Muscle layer of duodenum (tissue), 2 donors: ENCODE measurements around the gene TSHB.

Experiments
- H3K27ac ChIP-seq: one replicate; pipeline ENCODE4 v1.7.0; 2013; ENCODE audit warnings: mild to moderate bottlenecking, low read length
- H3K27me3 ChIP-seq: one replicate; pipeline ENCODE4 v1.7.0; 2013; ENCODE audit warnings: low read depth, mild to moderate bottlenecking, control low read depth, low read length
- H3K36me3 ChIP-seq, 2 donors: one replicate each; pipeline ENCODE4 v1.7.0; 2013; ENCODE audit warnings: low read length in 2 of 2, control low read depth in 1 of 2, mild to moderate bottlenecking in 1 of 2; ENCODE audit not compliant: insufficient read depth in 2 of 2, control insufficient read depth in 1 of 2
- H3K4me1 ChIP-seq, 2 donors: one replicate each; pipeline ENCODE4 v1.7.0; 2013; ENCODE audit warnings: low read length in 2 of 2, mild to moderate bottlenecking in 2 of 2, control low read depth in 1 of 2, moderate library complexity in 1 of 2; ENCODE audit not compliant: insufficient read depth in 2 of 2, control insufficient read depth in 1 of 2
- H3K4me3 ChIP-seq, 2 donors: one replicate each; pipeline ENCODE4 v1.7.0; 2013; ENCODE audit warnings: low read length in 2 of 2, low read depth in 1 of 2, mild to moderate bottlenecking in 1 of 2
- H3K9me3 ChIP-seq, 2 donors: one replicate each; pipeline ENCODE4 v1.7.0; 2013; ENCODE audit warnings: low read length in 2 of 2, control low read depth in 1 of 2, mild to moderate bottlenecking in 1 of 2; ENCODE audit not compliant: control insufficient read depth in 1 of 2
- donor health status: healthy.

Gene TSHB

DNA sequence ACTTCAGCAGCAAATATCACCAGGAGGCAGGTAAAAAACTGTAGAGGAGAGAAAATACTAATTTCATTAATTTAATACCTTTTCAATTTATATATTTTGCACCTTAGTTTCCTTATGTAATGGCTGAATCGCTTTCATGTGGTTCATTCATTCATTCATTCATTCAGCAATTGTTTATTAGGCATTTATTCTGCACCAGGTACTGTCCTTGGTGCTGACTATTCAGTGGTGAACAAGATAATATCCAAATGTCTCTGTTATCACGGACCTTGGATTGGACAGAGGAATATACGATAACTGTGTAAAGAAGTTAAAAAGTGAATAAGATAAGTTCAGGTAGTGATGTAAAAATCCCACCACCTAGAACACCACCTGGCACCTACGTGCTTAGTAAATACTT, 30.9 kb downstream of the TSHB start:
- Histone ChIP-seq H3K4me1 (peaks cover 0 to 4% of the 10 kb centered on the region in 2 donors), H3K9me3 (no peaks in the 10 kb centered on the region), H3K36me3 (peaks cover 0 to 9% of the 10 kb centered on the region in 2 donors), H3K4me3 (no peak overlapping the region), H3K27me3 (no peaks in the 10 kb centered on the region), H3K27ac (no peak overlapping the region)

DNA sequence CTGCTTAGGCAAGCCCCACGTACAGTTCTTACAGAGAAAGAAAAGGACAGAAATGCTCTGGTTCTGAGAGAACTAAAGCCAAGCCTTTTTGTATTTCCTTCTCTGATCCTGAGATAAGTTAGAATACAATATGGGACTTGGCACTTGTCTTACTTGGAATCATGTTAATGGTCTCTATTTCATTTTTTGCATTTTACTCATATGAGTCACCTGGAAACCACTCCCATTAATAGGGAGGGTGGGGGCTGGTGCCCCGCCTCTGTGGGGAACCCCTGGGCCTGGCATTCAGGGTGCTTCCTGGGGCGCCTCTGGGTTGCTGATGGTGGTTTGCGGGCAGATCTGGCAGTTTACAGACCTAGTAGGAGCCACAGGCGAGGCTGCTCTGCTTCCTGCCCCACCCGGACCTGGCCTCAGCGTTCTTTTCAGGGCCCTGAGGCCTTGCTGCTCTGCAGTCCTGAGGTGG, 32.9 kb downstream of the TSHB start:
- Histone ChIP-seq H3K27me3 (no peaks in the 10 kb centered on the region), H3K4me1 (peaks cover 0 to 7% of the 10 kb centered on the region in 2 donors), H3K27ac (no peak overlapping the region), H3K4me3 (no peak overlapping the region), H3K36me3 (peaks cover 0 to 9% of the 10 kb centered on the region in 2 donors), H3K9me3 (no peaks in the 10 kb centered on the region)

DNA sequence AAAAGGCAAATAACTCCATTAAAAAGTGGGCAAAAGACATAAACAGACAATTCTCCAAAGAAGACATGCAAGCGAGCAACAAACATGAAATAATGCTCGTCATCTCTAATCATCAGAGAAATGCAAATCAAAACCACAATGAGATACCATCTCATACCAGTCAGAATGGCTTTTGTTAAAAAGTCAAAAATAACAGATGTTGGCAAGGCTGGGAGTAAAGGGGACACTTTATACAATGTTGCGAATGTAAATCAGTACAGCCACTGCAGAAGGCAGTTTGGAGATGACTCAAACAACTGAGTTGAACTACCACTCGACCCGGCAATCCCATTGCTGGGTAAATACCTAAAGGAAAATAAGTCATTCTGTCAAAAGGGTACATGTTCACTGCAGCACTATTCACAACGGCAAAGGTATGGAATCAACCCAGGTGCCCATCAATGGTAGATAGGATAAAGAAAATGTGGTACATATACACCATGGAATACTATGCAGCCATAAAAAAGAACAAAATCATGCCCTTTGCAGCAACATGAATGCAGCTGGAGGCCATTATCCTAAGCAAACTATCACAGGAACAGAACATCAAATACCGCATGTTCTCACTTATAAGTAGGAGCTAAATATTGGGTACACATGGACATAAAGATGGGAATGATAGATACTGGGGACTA, 33.7 kb downstream of the TSHB start:
- Histone ChIP-seq H3K27me3 (no peaks in the 10 kb centered on the region), H3K27ac (no peak overlapping the region), H3K4me1 (peaks cover 0 to 7% of the 10 kb centered on the region in 2 donors)

DNA sequence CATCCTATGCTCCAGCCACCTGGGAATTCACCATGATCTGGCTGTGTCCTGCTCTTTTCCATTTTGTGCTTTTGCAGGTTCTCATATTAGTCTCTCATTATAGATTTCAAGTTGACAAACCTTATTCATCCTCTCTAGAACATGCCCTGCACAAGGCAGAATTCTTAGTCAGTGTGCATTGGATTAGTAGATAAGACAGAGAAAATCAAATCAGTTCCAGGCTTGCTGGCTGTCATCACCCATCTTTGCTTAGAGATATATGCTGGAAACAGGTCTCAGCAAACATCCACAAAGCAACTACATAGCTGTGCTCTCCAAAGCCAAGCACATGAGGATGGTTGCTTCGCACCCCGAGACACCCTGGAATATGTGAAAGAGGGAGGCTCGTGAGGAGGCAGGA, 34.8 kb downstream of the TSHB start:
- Histone ChIP-seq H3K9me3 (no peaks in the 10 kb centered on the region), H3K36me3 (no peaks in the 10 kb centered on the region), H3K27ac (no peak overlapping the region), H3K27me3 (no peaks in the 10 kb centered on the region), H3K4me1 (peaks cover 5 to 7% of the 10 kb centered on the region in 2 donors), H3K4me3 (no peak overlapping the region)

More for the DNA sequence above, 33.7 kb downstream of the TSHB start:
- H3K4me3 ChIP-seq, result no peak overlapping the region
- H3K9me3 ChIP-seq, result no peaks in the 10 kb centered on the region
- peaks cover 0 to 2% of the 10 kb centered on the region in 2 donors for H3K36me3 ChIP-seq

DNA sequence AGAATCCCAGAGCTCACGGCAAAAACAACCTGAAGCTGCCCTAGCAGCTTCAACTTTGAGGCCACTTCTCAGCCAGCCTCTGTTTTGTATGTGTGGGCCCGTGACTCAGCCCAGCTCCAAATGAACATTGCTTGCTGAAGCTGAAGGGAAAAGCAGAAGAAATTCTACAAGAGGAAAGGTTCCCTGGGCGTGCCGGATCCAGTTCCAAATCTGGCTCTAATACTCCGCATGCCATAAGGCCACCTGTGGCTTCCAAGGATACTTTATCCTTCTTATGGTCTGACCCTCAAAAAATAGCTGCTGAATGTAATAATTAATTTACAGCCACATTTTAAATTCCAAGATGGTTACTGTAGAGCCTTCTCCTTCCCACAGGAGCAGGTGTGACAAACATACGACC, 35.4 kb downstream of the TSHB start:
- H3K4me1 ChIP-seq, result peaks cover 5 to 7% of the 10 kb centered on the region in 2 donors
- no peak overlapping the region for H3K4me3 ChIP-seq
- H3K27ac ChIP-seq, result no peak overlapping the region
- H3K27me3 ChIP-seq, result no peaks in the 10 kb centered on the region
- H3K36me3 ChIP-seq, result no peaks in the 10 kb centered on the region
- no peaks in the 10 kb centered on the region for H3K9me3 ChIP-seq

DNA sequence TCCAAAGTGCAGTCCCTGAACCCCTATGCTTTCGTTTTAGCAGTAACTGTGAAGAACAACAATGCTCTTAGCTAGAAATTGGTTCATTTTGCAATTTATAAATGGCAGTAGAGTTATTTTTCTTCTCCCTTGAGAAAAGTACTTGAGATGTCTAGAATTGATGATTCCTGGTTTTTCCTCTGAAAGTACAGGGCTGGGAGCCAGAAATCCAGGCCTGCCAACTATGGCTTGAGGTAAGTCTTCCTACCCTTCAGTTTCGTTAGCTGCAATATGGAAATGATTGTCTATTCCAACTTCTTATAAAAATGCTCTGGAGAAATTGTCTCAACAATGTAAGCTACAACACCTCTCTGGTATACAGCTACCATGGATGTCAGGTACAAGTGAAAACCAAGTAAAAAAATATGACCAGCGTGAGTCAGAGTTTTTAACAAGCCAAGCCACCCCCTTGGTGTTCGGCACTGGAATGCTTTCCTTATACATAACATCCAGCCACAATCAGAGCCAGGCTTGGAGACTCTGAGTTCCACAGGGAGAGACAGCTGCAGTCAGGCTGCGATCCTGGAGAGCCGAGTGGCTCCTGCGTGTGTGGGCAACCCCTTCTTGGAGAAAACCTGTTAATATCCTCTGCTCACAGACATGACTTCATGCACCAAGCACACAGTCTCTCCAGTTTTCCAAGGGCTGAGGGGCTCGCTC, 37.7 kb downstream of the TSHB start:
- no peaks in the 10 kb centered on the region for H3K9me3 ChIP-seq
- no peak overlapping the region for H3K4me3 ChIP-seq
- peak overlapping the region; percentile 67 for H3K27ac ChIP-seq
- peaks cover 7 to 11% of the 10 kb centered on the region in 2 donors for H3K4me1 ChIP-seq
- H3K27me3 ChIP-seq, result no peaks in the 10 kb centered on the region
- H3K36me3 ChIP-seq, result no peaks in the 10 kb centered on the region

DNA sequence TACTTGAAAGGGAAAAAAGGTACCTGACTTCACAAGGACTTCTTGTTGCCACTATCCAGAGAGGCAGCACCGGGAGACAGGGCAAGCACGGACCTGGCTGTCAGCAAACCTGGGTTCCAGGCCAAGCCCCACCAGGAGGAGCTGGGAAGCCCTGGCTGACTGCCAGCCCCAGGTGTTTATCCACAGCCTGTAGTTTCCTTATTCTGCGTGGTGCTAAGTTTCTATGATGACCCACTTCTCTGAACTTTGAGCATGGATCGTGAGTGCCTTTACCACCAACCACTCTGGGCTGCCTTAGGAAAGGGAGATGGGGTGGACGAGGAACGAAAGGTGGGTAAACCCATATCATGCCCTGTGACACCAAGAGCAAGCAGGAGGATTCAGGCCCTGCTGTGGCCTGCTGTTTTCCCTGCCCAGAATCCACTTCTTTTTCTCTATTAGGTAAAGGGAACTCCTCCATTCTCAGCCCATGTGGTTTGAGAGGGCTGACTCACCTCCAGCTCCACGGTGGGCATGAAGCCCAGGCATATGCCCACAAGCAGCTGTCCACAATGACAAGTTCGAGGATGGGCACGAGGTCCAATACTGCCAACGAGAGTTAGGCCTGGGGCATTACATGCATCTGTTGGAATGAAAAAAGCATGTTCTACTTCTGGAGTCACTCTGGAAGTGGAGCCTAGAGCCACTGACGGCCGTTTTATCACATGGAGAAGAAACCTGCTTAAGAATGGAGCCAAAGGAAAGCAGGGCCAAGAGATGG, 39.4 kb downstream of the TSHB start:
- H3K9me3 ChIP-seq, result no peaks in the 10 kb centered on the region
- H3K36me3 ChIP-seq, result no peaks in the 10 kb centered on the region
- H3K27ac ChIP-seq, result peak overlapping the region; percentile 67
- no peaks in the 10 kb centered on the region for H3K27me3 ChIP-seq
- no peak overlapping the region for H3K4me3 ChIP-seq
- H3K4me1 ChIP-seq, result peaks cover 7 to 11% of the 10 kb centered on the region in 2 donors

DNA sequence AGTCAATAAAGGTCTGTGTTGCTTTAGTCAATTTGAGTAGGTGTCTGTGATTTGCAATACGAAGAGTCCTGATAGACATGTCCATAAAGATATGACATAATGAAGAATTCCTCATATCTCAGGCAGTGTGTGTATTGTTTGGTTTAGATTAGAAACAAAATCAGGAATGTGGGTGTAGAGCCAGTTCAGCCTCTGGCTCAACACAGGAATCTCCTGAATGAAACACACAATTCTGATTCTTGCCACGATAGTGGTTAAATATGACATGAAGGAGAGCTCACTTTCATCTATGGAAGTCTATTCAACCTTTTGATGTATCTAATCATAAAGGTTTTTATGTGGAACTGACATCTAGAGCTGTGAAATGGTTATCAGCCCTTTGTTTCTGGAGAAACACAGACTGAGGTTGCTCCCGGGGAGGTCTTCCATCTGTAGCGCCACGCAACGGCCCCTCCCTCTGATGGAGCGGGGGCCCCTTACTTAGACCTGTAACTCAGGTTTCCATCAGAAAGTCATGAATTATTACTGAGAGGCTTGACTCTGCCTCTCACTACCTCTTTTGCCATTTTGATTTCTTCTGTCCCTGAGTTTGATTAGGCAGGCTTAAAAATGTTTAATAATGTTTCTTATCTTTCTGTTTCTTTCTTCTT, 40.2 kb downstream of the TSHB start:
- Histone ChIP-seq H3K9me3 (no peaks in the 10 kb centered on the region), H3K4me1 (peaks cover 7 to 11% of the 10 kb centered on the region in 2 donors), H3K27me3 (no peaks in the 10 kb centered on the region), H3K27ac (peak overlapping the region; percentile 33), H3K4me3 (no peak overlapping the region), H3K36me3 (no peaks in the 10 kb centered on the region)

DNA sequence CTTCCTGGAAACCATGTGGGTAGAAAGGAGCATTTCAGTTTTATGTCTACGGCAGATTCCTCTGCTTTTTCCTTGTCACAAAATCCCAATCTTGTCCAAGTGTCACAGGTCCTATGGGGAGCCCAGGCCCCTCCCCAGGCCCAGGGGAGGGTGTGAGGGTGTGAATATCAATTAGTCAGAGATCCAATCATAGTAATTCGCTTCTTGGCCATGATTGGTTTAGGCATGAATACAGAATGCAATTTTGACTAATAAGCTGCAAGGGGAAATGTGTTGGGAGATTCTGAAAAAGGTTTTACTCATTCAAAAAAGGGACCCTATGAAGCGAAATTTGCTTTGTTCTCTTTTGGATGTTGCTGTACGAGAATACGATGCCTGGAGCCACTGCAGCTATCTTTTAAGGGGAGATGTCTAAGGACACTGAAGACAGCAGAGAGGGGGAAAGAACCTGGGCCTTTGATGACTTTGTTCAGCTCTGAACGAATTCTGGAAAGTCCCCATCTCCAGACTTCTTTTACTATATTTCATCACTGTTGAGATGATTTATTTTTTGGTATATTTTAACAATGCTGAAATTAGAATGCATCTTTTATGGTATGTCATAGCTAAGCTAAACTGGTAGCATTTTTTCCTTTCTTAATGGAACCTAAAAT, 41.5 kb downstream of the TSHB start:
- Histone ChIP-seq H3K27ac (no peak overlapping the region), H3K4me3 (no peak overlapping the region), H3K4me1 (peaks cover 7 to 11% of the 10 kb centered on the region in 2 donors), H3K36me3 (no peaks in the 10 kb centered on the region), H3K27me3 (no peaks in the 10 kb centered on the region), H3K9me3 (no peaks in the 10 kb centered on the region)

DNA sequence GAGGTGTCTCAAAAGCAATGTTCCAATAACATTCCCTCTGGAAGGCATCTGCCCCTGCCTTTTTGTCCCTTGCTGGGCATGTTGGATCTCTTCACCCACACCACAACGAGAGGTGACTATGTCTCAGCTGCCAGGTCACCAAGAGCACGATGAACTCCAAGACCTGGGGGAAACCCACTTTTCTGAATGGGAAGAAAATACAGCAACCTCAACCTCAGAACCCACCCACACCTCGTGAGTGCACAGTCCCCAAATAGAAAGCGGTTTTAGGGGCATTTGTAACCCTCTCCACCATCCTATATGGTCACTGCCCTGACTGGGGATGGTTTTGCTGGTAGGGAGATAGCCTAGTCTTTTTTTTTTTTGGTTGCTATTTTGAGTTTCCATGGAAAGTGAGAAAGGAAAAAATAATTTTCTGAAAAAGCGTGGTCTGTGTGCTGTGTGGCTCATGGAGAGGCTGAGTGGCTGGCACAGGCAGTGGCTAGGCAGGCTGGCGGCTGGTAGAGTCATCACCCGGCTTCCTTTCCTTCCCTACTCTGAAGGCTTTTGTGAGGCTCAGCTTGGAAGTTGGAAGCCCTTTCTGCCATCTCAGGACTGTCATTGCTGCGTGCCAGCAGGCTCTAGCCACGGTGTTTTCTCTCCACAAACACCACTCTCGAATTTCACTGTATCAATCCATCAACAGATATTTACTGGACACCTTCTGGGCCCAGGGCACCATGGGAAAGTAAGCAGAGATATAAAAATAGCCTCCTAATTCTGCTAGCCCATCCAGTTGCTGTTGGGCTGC, 43.9 kb downstream of the TSHB start:
- Histone ChIP-seq H3K9me3 (no peaks in the 10 kb centered on the region), H3K4me3 (no peak overlapping the region), H3K27ac (no peak overlapping the region), H3K4me1 (peaks cover 0 to 11% of the 10 kb centered on the region in 2 donors), H3K36me3 (no peaks in the 10 kb centered on the region), H3K27me3 (no peaks in the 10 kb centered on the region)
